Liver (tissue), 3 donors: ENCODE results near the gene WDR12.

ENCODE experiments used
- CTCF ChIP-seq: fragments of 150-350 bp; IDR thresholded peaks from 2 replicates; pipeline ENCODE4 v1.5.1; 2017; ENCODE audit warnings: improper control_type of control experiment, low read depth, low read length; ENCODE audit not compliant: missing input control
- FOXA1 ChIP-seq: IDR thresholded peaks from 2 replicates; pipeline ENCODE4 v1.6.1; 2016; ENCODE audit warnings: antibody characterized with exemption
- GABPA ChIP-seq, 2 donors: IDR thresholded peaks in 1 of 2; conservative IDR thresholded peaks in 1 of 2; 2 replicates each; pipeline ENCODE4 v1.6.1; 2016; ENCODE audit warnings: antibody characterized with exemption in 2 of 2, mild to moderate bottlenecking in 1 of 2, moderate library complexity in 1 of 2
- HNF4A ChIP-seq, 2 donors: conservative IDR thresholded peaks; 2 replicates each; pipeline ENCODE4 v1.6.1; 2016; ENCODE audit warnings: antibody characterized with exemption in 2 of 2, mild to moderate bottlenecking in 2 of 2
- HNF4G ChIP-seq: IDR thresholded peaks from 2 replicates; pipeline ENCODE4 v1.6.1; 2016; ENCODE audit warnings: antibody characterized with exemption
- NR2F2 ChIP-seq: IDR thresholded peaks from 2 replicates; pipeline ENCODE4 v1.6.1; 2016; ENCODE audit warnings: antibody characterized with exemption
- RAD21 ChIP-seq, 2 donors: IDR thresholded peaks; 2 replicates each; pipeline ENCODE4 v1.6.1; 2016; ENCODE audit warnings: antibody characterized with exemption in 2 of 2, mild to moderate bottlenecking in 2 of 2
- REST ChIP-seq: IDR thresholded peaks from 2 replicates; pipeline ENCODE4 v1.6.1; 2016; ENCODE audit warnings: antibody characterized with exemption, mild to moderate bottlenecking
- RXRA ChIP-seq, 2 donors: IDR thresholded peaks; 2 replicates each; pipeline ENCODE4 v1.6.1; 2017 to 2018; ENCODE audit warnings: antibody characterized with exemption in 2 of 2, mild to moderate bottlenecking in 1 of 2
- TAF1 ChIP-seq: conservative IDR thresholded peaks from 2 replicates; pipeline ENCODE4 v1.6.1; 2016; ENCODE audit warnings: antibody characterized with exemption, mild to moderate bottlenecking
- TF ChIP-seq, protein P1 (sequence below): IDR thresholded peaks from 2 replicates; pipeline ENCODE4 v1.6.1; 2016; ENCODE audit warnings: antibody characterized with exemption
- donor health status: healthy.
- donor health status: healthy.

DNA sequence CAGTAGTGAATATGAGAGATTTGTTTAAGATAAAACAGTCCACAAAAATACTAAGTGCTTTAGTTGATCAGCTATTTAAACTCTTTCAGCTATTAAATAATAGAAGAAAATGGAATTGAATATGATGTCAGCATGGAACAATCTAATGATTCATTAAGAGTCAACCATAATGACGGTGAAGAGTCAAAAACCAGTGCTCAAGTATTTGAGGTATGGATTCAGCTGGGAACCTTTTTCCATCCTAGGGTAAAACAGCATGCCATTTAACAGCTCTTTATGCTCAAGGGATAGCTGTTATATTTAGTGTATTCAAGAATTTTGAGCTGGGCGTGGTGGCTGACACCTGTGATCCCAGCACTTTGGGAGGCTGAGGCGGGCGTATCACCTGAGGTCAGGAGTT, 30.3 kb upstream of the WDR12 start:
- TF ChIP-seq, protein P1, sequence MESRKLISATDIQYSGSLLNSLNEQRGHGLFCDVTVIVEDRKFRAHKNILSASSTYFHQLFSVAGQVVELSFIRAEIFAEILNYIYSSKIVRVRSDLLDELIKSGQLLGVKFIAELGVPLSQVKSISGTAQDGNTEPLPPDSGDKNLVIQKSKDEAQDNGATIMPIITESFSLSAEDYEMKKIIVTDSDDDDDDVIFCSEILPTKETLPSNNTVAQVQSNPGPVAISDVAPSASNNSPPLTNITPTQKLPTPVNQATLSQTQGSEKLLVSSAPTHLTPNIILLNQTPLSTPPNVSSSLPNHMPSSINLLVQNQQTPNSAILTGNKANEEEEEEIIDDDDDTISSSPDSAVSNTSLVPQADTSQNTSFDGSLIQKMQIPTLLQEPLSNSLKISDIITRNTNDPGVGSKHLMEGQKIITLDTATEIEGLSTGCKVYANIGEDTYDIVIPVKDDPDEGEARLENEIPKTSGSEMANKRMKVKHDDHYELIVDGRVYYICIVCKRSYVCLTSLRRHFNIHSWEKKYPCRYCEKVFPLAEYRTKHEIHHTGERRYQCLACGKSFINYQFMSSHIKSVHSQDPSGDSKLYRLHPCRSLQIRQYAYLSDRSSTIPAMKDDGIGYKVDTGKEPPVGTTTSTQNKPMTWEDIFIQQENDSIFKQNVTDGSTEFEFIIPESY: no peak
- TF ChIP-seq CTCF: no peak
- no peak for TF ChIP-seq REST
- TF ChIP-seq RAD21 (IDR thresholded peaks at IDR 0.05): no peak
- TF ChIP-seq HNF4A (conservative IDR thresholded peaks at IDR 0.05): no peak
- no peak for TF ChIP-seq NR2F2
- TF ChIP-seq GABPA (IDR thresholded peaks at IDR 0.05 in 1 of 2, conservative IDR thresholded peaks at IDR 0.05 in 1 of 2): no peak
- TF ChIP-seq FOXA1: no peak
- TF ChIP-seq HNF4G: no peak
- no peak for TF ChIP-seq TAF1
- no peak for TF ChIP-seq RXRA (IDR thresholded peaks at IDR 0.05)
